Smooth muscle cell (in vitro differentiated cells): ENCODE data around the gene NPW. TPM values are rescaled to one million over a fixed set of nuclear protein-coding genes. Genes with fewer than 3 reads are reported as not detected.

ENCODE experiments used
- DNase-seq: peaks from one replicate; lab custom pipeline; 2025; ENCODE audit not compliant: unreplicated experiment; lab: John Stamatoyannopoulos, UW
- H2AFZ ChIP-seq: fragments of 200-600 bp; sonication (generic); 2 replicates; pipeline ENCODE4 v1.6.0; 2016; ENCODE audit warnings: antibody characterized with exemption, low read depth, mild to moderate bottlenecking
- H3F3A ChIP-seq: fragments of 200-600 bp; sonication (generic); 2 replicates; pipeline ENCODE4 v1.6.0; 2017; ENCODE audit warnings: antibody characterized with exemption, low read depth
- H3K27ac ChIP-seq: fragments of 200-600 bp; sonication (generic); 2 replicates; pipeline ENCODE4 v1.5.1; 2016; ENCODE audit warnings: low read depth, mild to moderate bottlenecking
- H3K27me3 ChIP-seq: fragments of 200-600 bp; sonication (generic); 2 replicates; pipeline ENCODE4 v1.6.1; 2016; ENCODE audit warnings: low read depth, mild to moderate bottlenecking
- H3K36me3 ChIP-seq: fragments of 200-600 bp; sonication (generic); 2 replicates; pipeline ENCODE4 v1.5.1; 2016; ENCODE audit warnings: low read depth
- H3K4me1 ChIP-seq: fragments of 200-600 bp; sonication (generic); 2 replicates; pipeline ENCODE4 v1.5.1; 2016; ENCODE audit warnings: low read depth
- H3K4me2 ChIP-seq: fragments of 200-600 bp; sonication (generic); 2 replicates; pipeline ENCODE4 v1.6.0; 2016; ENCODE audit warnings: mild to moderate bottlenecking
- H3K4me3 ChIP-seq: fragments of 200-600 bp; sonication (generic); 2 replicates; pipeline ENCODE4 v1.5.1; 2016; ENCODE audit warnings: mild to moderate bottlenecking
- H3K79me2 ChIP-seq: fragments of 200-600 bp; sonication (generic); 2 replicates; pipeline ENCODE4 v1.6.0; 2016; ENCODE audit warnings: low read depth, mild to moderate bottlenecking
- H3K9ac ChIP-seq: fragments of 200-600 bp; sonication (generic); 2 replicates; pipeline ENCODE4 v1.6.0; 2016; ENCODE audit warnings: low read depth
- H3K9me3 ChIP-seq: fragments of 200-600 bp; sonication (generic); replicated peaks from 2 replicates; pipeline ENCODE4 v1.5.1; 2016; ENCODE audit warnings: low read depth
- H4K20me1 ChIP-seq: fragments of 200-600 bp; sonication (generic); 2 replicates; pipeline ENCODE4 v1.6.0; 2016; ENCODE audit warnings: low read depth
- WGBS: methylation state at CpG from one replicate; pipeline ENCODE4 v1.1.7; 2016; ENCODE audit warnings: low lambda C conversion rate; 5-methylcytosine and 5-hydroxymethylcytosine counted together
- polyA plus RNA-seq: library from polyadenylated mRNA; unstranded; fragments of >200 nt; fragmentation: Nextera tagmentation; extraction: Ambion mirVana; gene quantifications from 2 replicates; pipeline ENCODE4 v1.2.1, GENCODE V29; 2016
- total RNA-seq: library from RNA; depleted of rRNA; stranded (reverse); fragments of >200 nt; gene quantifications from 2 replicates; pipeline ENCODE4 v1.2.3, GENCODE V29; 2014
- TF ChIP-seq, protein P1 (sequence below): fragments of 200-600 bp; sonication (generic); IDR thresholded peaks from 2 replicates; pipeline ENCODE4 v1.5.1; 2017; ENCODE audit warnings: borderline replicate concordance, mild to moderate bottlenecking, antibody characterized with exemption; ENCODE audit not compliant: insufficient read depth, poor library complexity, severe bottlenecking

Gene NPW
- total and polyA plus RNA-seq, 2 experiments from 2014 or later = 13.1 to 185 TPM

DNA sequence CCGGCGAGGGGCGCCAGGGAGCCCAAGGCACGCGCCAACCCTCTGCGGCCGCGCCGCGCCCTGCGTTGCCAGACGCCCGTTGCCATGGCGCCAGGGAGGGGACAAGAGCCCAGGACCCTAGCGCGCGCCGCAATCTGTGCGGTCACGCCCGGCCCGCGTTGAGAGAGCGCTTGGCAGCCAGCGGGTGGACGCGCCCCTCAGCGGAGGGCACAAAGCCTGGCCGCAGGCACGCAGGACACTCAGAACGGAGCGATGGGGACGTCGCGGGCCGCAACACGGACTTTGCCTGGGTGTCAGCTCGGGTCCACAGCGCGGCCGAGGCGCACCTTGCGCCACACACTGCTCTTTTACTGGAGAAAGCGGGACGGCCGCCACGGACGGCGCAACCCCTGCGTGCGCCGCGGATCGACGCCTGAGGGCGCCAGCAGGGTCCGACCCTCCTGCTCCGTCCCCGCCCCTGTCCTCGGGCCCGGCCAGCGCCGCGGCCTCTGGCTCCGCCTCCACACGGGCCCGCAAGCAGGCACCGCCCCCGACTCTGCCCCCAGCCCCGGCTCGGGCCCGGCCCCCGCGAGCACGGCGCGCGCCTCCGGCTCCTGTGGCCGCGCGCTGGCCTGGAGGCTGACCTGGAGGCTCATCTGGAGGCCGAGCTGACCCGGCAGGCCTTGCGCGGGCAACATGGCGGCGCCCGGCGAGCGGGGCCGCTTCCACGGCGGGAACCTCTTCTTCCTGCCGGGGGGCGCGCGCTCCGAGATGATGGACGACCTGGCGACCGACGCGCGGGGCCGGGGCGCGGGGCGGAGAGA lies 35.8 kb upstream of the NPW start, which contains the start of gene GFER:
Gene GFER, plus strand, starts transcription at position 650 of the 803 bp plus-strand sequence. Its CDS starts 26 bp downstream, at position 676.
- Histone ChIP-seq H3K79me2 (no peaks in the 10 kb centered on the region), H3K27me3 (peaks cover 53% of the 10 kb centered on the region), H3K36me3 (no peaks in the 10 kb centered on the region), H3F3A (peaks cover 7% of the 10 kb centered on the region), H2AFZ (peak within 1 kb of the TSS; percentile 81), H4K20me1 (no peaks in the 10 kb centered on the region), H3K27ac (peak within 1 kb of the TSS; percentile 13), H3K9ac (peak within 1 kb of the TSS; percentile 84), H3K4me2 (peak within 1 kb of the TSS; percentile 99), H3K9me3 (no peaks in the 10 kb centered on the region), H3K4me1 (peaks cover 28% of the 10 kb centered on the region), H3K4me3 (peak within 1 kb of the TSS; percentile 89)
- peak; percentile 76 for DNase-seq
- 1% methylated on average over 92 of the region's 109 CpGs for whole genome bisulfite sequencing
- TF ChIP-seq, protein P1, sequence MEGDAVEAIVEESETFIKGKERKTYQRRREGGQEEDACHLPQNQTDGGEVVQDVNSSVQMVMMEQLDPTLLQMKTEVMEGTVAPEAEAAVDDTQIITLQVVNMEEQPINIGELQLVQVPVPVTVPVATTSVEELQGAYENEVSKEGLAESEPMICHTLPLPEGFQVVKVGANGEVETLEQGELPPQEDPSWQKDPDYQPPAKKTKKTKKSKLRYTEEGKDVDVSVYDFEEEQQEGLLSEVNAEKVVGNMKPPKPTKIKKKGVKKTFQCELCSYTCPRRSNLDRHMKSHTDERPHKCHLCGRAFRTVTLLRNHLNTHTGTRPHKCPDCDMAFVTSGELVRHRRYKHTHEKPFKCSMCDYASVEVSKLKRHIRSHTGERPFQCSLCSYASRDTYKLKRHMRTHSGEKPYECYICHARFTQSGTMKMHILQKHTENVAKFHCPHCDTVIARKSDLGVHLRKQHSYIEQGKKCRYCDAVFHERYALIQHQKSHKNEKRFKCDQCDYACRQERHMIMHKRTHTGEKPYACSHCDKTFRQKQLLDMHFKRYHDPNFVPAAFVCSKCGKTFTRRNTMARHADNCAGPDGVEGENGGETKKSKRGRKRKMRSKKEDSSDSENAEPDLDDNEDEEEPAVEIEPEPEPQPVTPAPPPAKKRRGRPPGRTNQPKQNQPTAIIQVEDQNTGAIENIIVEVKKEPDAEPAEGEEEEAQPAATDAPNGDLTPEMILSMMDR = peak; percentile 9

- Histone ChIP-seq H3K27me3 (peaks cover 53% of the 10 kb centered on the region), H3K4me1 (peaks cover 19% of the 10 kb centered on the region), H3K9ac (peak overlapping the region; percentile 84), H3K4me2 (peak overlapping the region; percentile 99), H3K79me2 (no peaks in the 10 kb centered on the region), H3K36me3 (no peaks in the 10 kb centered on the region), H4K20me1 (no peaks in the 10 kb centered on the region), H3F3A (peaks cover 7% of the 10 kb centered on the region), H2AFZ (peak overlapping the region; percentile 81), H3K9me3 (no peaks in the 10 kb centered on the region), H3K27ac (peak overlapping the region; percentile 13), H3K4me3 (peak overlapping the region; percentile 89)
- 9% methylated on average over 55 of the region's 58 CpGs for WGBS
- DNase-seq = peak; percentile 36
- TF ChIP-seq, protein P1 = no peak
These were observed 35.0 kb upstream of the NPW start for GRCh38 chr16:1984347-1985225.

GRCh38 chr16:1985466-1986150 lies 34.0 kb upstream of the NPW start:
- H3K9me3 ChIP-seq = no peaks in the 10 kb centered on the region
- no peak overlapping the region for H3K27ac ChIP-seq
- H3K27me3 ChIP-seq = peaks cover 52% of the 10 kb centered on the region
- H4K20me1 ChIP-seq = no peaks in the 10 kb centered on the region
- no peak overlapping the region for H3K9ac ChIP-seq
- H3K4me3 ChIP-seq = peak overlapping the region; percentile 89
- no peak overlapping the region for H2AFZ ChIP-seq
- no peak for DNase-seq
- peaks cover 7% of the 10 kb centered on the region for H3F3A ChIP-seq
- no peaks in the 10 kb centered on the region for H3K36me3 ChIP-seq
- peaks cover 11% of the 10 kb centered on the region for H3K4me1 ChIP-seq
- no peaks in the 10 kb centered on the region for H3K79me2 ChIP-seq
- 98% methylated on average over 14 of the region's 14 CpGs for WGBS
- H3K4me2 ChIP-seq = peak overlapping the region; percentile 99
- TF ChIP-seq, protein P1 = no peak
